SH-SY5Y (cell line): ENCODE measurements around the gene PIK3R3.

Experiments used
- GATA2 ChIP-seq: IDR thresholded peaks from 2 replicates; pipeline ENCODE4 v1.6.1; 2011; ENCODE audit warnings: mild to moderate bottlenecking, low read depth, low read length
- GATA3 ChIP-seq: IDR thresholded peaks from 2 replicates; pipeline ENCODE4 v1.6.1; 2011; ENCODE audit warnings: low read depth, mild to moderate bottlenecking, low read length, moderate library complexity

DNA sequence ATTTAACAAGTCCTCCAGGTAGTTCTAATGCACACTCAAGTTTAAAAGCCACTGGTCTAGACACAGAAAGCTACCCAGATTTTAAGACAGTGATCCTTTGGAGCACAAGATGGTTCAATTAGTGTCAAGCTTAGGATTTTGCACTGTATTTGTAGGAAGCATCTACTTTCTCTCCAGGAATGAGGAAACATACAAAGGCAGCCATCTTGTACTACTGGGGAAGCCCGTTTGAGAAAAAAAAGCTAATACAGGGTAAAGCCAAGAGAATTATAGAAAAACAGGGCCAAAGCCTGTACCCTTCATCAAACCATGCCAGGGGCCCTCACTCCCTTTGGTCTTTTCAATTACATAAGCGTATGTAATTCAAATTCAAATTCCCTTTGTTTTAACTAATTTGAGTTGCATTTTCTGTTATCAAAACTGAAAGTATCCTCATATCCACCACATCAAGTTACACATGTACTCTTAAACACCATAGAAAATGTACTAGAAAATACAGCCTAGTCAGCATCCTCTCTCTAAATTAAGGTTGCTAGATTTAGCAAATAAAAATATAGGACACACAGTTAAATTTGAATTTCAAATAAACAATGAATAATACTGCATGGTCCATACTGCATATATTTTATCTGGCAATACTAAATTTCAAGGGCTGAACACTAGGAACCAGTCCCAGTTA, 17.4 kb downstream of the PIK3R3 start:
- no peak for TF ChIP-seq GATA3
- TF ChIP-seq GATA2: no peak
